BJ (cell line): ENCODE results near the gene VPS50. TPM values are rescaled to one million over a fixed set of nuclear protein-coding genes. Genes with fewer than 3 reads are reported as not detected.
"Not testable (repeated sequence)": the region's sequence is repeated elsewhere in the genome, so short reads cannot be mapped to it uniquely, and the experiment has no call there.

ENCODE experiments used
- CTCF ChIA-PET: fragments of 350-600 bp; formaldehyde crosslinking; extraction: SDS; loops from one replicate; lab custom pipeline; 2021; ENCODE audit warnings: antibody characterized with exemption, inconsistent platforms; lab: Yijun Ruan, JAX
- POLR2A ChIA-PET: fragments of 300-600 bp; sonication (Branson Sonifier 250); formaldehyde crosslinking; extraction: SDS; loops from one replicate; lab custom pipeline; 2021; ENCODE audit warnings: antibody characterized with exemption; lab: Charles Lee
- DNase-seq: peaks from one replicate; pipeline ENCODE4 v3.0.0-alpha.2; 2011; ENCODE audit warnings: low read depth
- H3K27me3 ChIP-seq: 2 replicates; pipeline ENCODE4 v1.6.0; 2011; ENCODE audit warnings: low read length; ENCODE audit not compliant: control insufficient read depth, insufficient read depth
- H3K36me3 ChIP-seq: 2 replicates; pipeline ENCODE4 v1.5.1; 2011; ENCODE audit warnings: low read length; ENCODE audit not compliant: control insufficient read depth, insufficient read depth
- H3K4me3 ChIP-seq: 2 replicates; pipeline ENCODE4 v1.5.1; 2011; ENCODE audit warnings: low read depth, mild to moderate bottlenecking, control low read depth, low read length
- polyA plus RNA-seq: library from polyadenylated mRNA; depleted of rRNA; stranded (reverse); fragments of >200 nt; gene quantifications from 2 replicates; pipeline ENCODE4 v1.2.3, GENCODE V29; 2011
- TF ChIP-seq, protein P1 (sequence below): IDR thresholded peaks from 2 replicates; pipeline ENCODE4 v1.5.1; 2011; ENCODE audit warnings: low read depth, mild to moderate bottlenecking, control low read depth, inconsistent platforms, low read length, moderate library complexity; ENCODE audit not compliant: insufficient read depth

Gene VPS50
- polyA plus RNA-seq, 1 experiment, result 10.9 TPM

DNA sequence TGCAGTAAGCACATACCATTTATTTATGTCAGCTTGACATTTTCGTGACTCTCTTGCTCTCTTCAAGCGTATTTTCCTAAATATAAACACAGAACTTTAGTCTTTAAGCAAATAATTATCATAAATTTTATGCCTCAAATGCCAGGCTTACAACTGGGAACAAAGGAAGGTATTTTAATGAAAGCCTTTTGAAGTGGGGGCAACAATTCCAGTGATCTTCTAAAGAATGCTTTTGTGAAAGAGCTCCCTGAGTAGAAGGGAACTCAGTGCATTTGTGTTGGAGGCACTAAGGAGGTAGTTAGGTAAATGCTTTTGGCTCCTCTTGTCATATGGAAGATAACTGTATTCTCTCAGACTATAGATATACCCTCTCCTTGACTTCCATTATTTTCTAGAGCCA is 104.9 kb downstream of the VPS50 start:
- ChIA-PET POLR2A (no interaction called here), CTCF (interaction anchor here (1.1 kb wide), 1 partner anchor 34 kb away, joined by 3 read pairs; no protein-coding TSS in a partner anchor)
- no peak overlapping the region for H3K4me3 ChIP-seq
- H3K36me3 ChIP-seq, result no peaks in the 10 kb centered on the region
- no peaks in the 10 kb centered on the region for H3K27me3 ChIP-seq
- TF ChIP-seq, protein P1, sequence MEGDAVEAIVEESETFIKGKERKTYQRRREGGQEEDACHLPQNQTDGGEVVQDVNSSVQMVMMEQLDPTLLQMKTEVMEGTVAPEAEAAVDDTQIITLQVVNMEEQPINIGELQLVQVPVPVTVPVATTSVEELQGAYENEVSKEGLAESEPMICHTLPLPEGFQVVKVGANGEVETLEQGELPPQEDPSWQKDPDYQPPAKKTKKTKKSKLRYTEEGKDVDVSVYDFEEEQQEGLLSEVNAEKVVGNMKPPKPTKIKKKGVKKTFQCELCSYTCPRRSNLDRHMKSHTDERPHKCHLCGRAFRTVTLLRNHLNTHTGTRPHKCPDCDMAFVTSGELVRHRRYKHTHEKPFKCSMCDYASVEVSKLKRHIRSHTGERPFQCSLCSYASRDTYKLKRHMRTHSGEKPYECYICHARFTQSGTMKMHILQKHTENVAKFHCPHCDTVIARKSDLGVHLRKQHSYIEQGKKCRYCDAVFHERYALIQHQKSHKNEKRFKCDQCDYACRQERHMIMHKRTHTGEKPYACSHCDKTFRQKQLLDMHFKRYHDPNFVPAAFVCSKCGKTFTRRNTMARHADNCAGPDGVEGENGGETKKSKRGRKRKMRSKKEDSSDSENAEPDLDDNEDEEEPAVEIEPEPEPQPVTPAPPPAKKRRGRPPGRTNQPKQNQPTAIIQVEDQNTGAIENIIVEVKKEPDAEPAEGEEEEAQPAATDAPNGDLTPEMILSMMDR, result no peak
- DNase-seq, result no peak

DNA sequence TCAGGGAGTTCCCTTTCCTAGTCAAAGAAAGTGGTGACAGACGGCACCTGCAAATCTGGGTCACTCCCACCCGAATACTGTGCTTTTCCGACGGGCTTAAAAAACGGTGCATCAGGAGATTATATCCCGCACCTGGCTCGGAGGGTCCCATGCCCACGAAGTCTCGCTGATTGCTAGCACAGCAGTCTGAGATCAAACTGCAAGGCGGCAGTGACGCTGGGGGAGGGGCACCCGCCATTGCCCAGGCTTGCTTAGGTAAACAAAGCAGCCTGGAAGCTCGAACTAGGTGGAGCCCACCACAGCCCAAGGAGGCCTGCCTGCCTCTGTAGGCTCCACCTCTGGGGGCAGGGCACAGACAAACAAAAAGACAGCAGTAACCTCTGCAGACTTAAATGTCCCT is 110.0 kb downstream of the VPS50 start:
- POLR2A ChIA-PET, H3K36me3 ChIP-seq, DNase-seq, H3K4me3 ChIP-seq, CTCF ChIA-PET, H3K27me3 ChIP-seq: not testable (repeated sequence)

DNA sequence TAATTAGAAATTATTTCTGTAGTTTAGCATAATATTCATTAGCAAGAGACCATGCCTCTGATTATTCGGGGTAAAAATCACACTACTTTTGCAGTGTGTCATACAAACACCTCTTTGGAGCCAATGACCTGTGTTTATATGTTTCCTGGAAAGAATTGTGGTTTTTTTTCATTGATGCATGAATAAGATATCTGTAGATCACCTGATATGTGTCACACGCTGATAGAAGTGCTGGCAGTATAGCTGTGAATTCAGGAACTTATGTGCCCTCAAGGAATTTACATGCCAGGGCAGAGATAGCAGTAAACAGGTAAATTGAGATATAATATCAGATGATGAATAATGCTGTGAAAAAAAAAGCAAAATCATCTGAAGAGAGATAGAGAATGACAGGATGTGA is 118.2 kb downstream of the VPS50 start:
- ChIA-PET CTCF (interaction anchor here (1.1 kb wide), 1 partner anchor 10 kb away, joined by 3 read pairs; no protein-coding TSS in a partner anchor), POLR2A (interaction anchor here (0.5 kb wide), 1 partner anchor 53 kb away, joined by 3 read pairs; no protein-coding TSS in a partner anchor)
- no peaks in the 10 kb centered on the region for H3K36me3 ChIP-seq
- H3K4me3 ChIP-seq, result no peak overlapping the region
- TF ChIP-seq, protein P1, result no peak
- no peak for DNase-seq
- H3K27me3 ChIP-seq, result no peaks in the 10 kb centered on the region

DNA sequence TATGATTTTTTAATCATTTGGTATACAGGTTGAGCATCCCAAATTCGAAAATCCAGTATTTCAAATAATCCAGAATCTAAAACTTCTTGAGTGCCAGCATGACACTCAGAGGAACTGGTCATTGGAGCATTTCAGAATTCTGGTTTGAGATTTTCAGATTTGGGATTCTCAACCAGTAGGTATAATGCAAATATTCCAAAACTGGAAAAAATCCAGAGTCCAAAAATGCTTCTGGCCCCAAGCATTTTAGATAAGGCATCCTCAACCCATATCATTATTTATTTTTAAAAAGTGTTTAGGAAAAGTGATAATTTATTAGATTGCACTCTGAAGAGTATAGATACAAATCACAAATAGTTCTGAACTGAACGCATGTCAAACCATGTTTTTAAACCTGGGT is 120.7 kb downstream of the VPS50 start:
- H3K4me3 ChIP-seq, result no peak overlapping the region
- CTCF ChIA-PET, result interaction anchor here (0.9 kb wide), 1 partner anchor 22 kb away, joined by 3 read pairs; no protein-coding TSS in a partner anchor
- H3K27me3 ChIP-seq, result no peaks in the 10 kb centered on the region
- no peaks in the 10 kb centered on the region for H3K36me3 ChIP-seq
- TF ChIP-seq, protein P1, result no peak
- POLR2A ChIA-PET, result no interaction called here
- DNase-seq, result no peak

DNA sequence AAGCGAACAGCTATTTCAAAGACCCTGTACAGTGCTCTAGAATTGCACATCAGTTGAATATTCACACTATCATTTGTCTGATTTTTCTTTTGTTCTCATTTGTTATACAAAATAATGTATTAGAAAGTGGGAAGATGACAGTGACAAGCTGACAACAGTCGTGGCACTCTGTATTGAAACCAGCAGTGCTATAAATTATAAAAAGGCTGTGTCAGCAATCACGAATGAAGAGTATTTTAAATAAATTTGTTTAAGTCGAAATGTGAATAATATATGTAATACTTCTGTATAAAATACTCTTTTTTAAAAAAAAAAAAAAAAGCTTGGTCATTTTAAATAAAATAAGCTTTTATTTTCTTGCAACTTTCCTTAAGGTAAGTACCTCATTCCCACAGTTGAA is 122.6 kb downstream of the VPS50 start:
- CTCF ChIA-PET, result interaction anchor here (1.4 kb wide), 1 partner anchor 20 kb away, joined by 3 read pairs; no protein-coding TSS in a partner anchor
- POLR2A ChIA-PET, result no interaction called here
- Histone ChIP-seq H3K27me3 (no peaks in the 10 kb centered on the region), H3K4me3 (no peak overlapping the region), H3K36me3 (peaks cover 1% of the 10 kb centered on the region; the same call in 1 of the 2 replicates)
- DNase-seq, result no peak
- TF ChIP-seq, protein P1, result no peak
